HuH-7.5 (cell line): ENCODE data around the gene GSC2.

Experiments used
- DNase-seq: peaks from one replicate; pipeline ENCODE4 v3.0.0; 2011; ENCODE audit warnings: low spot score

Gene GSC2

GRCh38 chr22:19149991-19150390 is at the start of gene GSC2:
Gene GSC2 (minus strand): TSS chr22:19150292. CDS start chr22:19150283, 9 bp downstream.
- DNase-seq = no peak

- no peak for DNase-seq
Observed at GRCh38 chr22:19199479-19199878, 49.4 kb upstream of the GSC2 start.

- DNase-seq = no peak
Observed at GRCh38 chr22:19197997-19198865, 48.1 kb upstream of the GSC2 start.

- no peak for DNase-seq
Observed at GRCh38 chr22:19196841-19197612, 46.9 kb upstream of the GSC2 start.

GRCh38 chr22:19195796-19196731 is 46.0 kb upstream of the GSC2 start:
- DNase-seq = no peak

- no peak for DNase-seq
Observed at GRCh38 chr22:19194766-19195536, 44.9 kb upstream of the GSC2 start.

GRCh38 chr22:19193879-19194278 is 43.8 kb upstream of the GSC2 start:
- no peak for DNase-seq

- no peak for DNase-seq
Observed at GRCh38 chr22:19187716-19188563, 37.8 kb upstream of the GSC2 start.

GRCh38 chr22:19184276-19184997 is 34.3 kb upstream of the GSC2 start:
- DNase-seq = no peak

- no peak for DNase-seq
Observed at GRCh38 chr22:19183216-19183615, 33.1 kb upstream of the GSC2 start.

- no peak for DNase-seq
Observed at GRCh38 chr22:19182472-19183157, 32.5 kb upstream of the GSC2 start.

- DNase-seq = no peak
Observed at GRCh38 chr22:19181786-19182471, 31.8 kb upstream of the GSC2 start.

- no peak for DNase-seq
Observed at GRCh38 chr22:19180740-19181410, 30.8 kb upstream of the GSC2 start.

GRCh38 chr22:19180234-19180633 is 30.1 kb upstream of the GSC2 start:
- no peak for DNase-seq

- DNase-seq = peak; percentile 87
Observed at GRCh38 chr22:19179497-19180048, 29.5 kb upstream of the GSC2 start.

GRCh38 chr22:19178657-19179496 is 28.8 kb upstream of the GSC2 start, which contains the start of gene SLC25A1:
Gene SLC25A1 (minus strand): TSS chr22:19178736. CDS start chr22:19178673, 63 bp downstream.
- DNase-seq = peak; percentile 91
